Lower leg skin (tissue), 4 donors: ENCODE results near the gene NEURL1. TPM values are rescaled to one million over a fixed set of nuclear protein-coding genes. Genes with fewer than 3 reads are reported as not detected.

Source experiments
- DNase-seq, 2 donors: peaks; one replicate each; pipeline ENCODE4 v3.0.0-alpha.2; 2019; ENCODE audit warnings: low spot score in 2 of 2
- H3K4me3 ChIP-seq: fragments of 200-600 bp; sonication (generic); 2 replicates; pipeline ENCODE4 v1.5.1; 2017; ENCODE audit warnings: mild to moderate bottlenecking, low read depth; ENCODE audit not compliant: poor library complexity, severe bottlenecking
- POLR2A ChIP-seq, 2 donors: fragments of 450-650 bp; IDR thresholded peaks; one replicate each; pipeline ENCODE4 v1.6.1; 2016 to 2017; ENCODE audit warnings: antibody characterized with exemption in 2 of 2, mild to moderate bottlenecking in 1 of 2, moderate library complexity in 1 of 2
- WGBS, 2 donors: methylation state at CpG; one replicate each; pipeline ENCODE4 v1.1.5; 2018; 5-methylcytosine and 5-hydroxymethylcytosine counted together
- intact Hi-C: fragments of 100-400 bp; cut with DNase I; formaldehyde crosslinking; loops from one replicate; pipeline ENCODE4 v1.15.0; 2023; ENCODE audit warnings: low total_unique reads
- total RNA-seq, 4 donors: library from RNA; depleted of rRNA; stranded (reverse); fragments of >200 nt; gene quantifications; one replicate each; pipeline ENCODE4 v1.1.0, GENCODE V29; 2016
- TF ChIP-seq, protein P1 (sequence below), 3 donors: fragments of 450-650 bp; IDR thresholded peaks; one replicate each; pipeline ENCODE4 v1.5.1; 2016; ENCODE audit warnings: antibody characterized with exemption in 3 of 3, mild to moderate bottlenecking in 3 of 3, moderate library complexity in 2 of 3

NEURL1 gene
- total RNA-seq, 4 donors from 2014 or later = 0.13 to 0.23 (median 0.22) TPM; not detected in 1

DNA sequence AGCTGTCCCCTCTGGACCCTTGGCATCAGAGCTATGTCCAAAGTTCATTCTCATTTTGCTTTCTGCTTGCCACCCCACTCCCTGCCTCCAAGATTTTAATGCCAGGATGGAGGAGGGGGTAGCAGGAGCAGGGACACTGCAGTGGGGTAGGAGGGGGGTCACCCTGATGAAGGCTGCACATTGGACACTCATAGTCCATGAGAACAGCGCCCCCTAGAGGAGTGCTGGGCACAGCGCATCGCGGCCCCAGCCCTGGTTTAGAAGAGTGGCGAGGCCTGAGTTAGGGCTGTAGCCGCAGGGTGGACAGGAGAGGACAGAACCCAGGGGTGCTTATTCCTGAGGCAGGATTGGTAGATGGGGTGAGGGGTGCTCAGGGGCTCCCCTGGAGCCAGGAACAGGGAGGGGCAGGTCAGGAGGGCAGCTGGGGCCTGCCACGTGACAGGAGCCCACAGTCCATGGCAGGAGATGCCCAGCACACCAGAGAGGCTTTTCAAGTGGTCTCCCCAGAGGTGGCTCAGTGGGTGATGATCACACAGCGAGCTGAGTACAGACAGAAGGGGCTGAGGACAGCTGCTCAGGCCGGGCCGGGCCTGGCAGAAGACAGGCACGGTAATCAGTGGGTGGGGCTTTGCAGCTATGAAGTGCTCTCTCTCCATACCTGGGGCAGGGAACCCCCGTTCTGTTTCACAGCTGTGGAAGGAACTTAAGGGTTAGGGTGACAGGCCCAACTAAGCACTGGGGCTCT, 71.4 kb downstream of the NEURL1 start:
- no peak overlapping the region for H3K4me3 ChIP-seq
- intact Hi-C loops = no loop called here
- WGBS, 2 donors = 71 to 73% methylated on average over 12 of the region's 12 CpGs
- TF ChIP-seq POLR2A (IDR thresholded peaks at IDR 0.05) = no peak
- TF ChIP-seq, protein P1, sequence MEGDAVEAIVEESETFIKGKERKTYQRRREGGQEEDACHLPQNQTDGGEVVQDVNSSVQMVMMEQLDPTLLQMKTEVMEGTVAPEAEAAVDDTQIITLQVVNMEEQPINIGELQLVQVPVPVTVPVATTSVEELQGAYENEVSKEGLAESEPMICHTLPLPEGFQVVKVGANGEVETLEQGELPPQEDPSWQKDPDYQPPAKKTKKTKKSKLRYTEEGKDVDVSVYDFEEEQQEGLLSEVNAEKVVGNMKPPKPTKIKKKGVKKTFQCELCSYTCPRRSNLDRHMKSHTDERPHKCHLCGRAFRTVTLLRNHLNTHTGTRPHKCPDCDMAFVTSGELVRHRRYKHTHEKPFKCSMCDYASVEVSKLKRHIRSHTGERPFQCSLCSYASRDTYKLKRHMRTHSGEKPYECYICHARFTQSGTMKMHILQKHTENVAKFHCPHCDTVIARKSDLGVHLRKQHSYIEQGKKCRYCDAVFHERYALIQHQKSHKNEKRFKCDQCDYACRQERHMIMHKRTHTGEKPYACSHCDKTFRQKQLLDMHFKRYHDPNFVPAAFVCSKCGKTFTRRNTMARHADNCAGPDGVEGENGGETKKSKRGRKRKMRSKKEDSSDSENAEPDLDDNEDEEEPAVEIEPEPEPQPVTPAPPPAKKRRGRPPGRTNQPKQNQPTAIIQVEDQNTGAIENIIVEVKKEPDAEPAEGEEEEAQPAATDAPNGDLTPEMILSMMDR (IDR thresholded peaks at IDR 0.05) = no peak
- DNase-seq = no peak

DNA sequence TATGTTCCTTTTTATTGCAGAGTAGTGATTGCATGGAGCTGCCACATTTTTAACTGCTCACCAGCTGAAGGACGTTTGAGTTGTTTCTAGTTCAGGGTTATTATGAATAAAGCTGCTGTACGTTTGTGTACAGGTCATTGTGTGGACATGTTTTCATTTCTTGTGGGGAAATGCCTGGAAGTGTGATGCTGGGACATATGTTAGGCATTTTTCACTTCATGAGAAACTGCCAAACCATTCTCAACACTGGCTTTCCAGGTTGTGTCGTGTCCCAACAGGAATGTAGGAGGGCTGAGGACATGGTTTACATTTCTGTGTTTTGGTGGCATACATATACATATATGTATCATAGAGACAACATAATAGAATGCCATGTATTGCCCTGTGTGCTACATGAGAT, 73.0 kb downstream of the NEURL1 start:
- TF ChIP-seq, protein P1 (IDR thresholded peaks at IDR 0.05) = no peak
- no peak for TF ChIP-seq POLR2A (IDR thresholded peaks at IDR 0.05)
- no peak overlapping the region for H3K4me3 ChIP-seq
- DNase-seq = no peak
- WGBS, 2 donors = 26 to 36% methylated on average over 3 of the region's 3 CpGs
- intact Hi-C loops = no loop called here

- no peak overlapping the region for H3K4me3 ChIP-seq
- DNase-seq = no peak
- TF ChIP-seq, protein P1 (IDR thresholded peaks at IDR 0.05) = no peak
- no peak for TF ChIP-seq POLR2A (IDR thresholded peaks at IDR 0.05)
- intact Hi-C loops = no loop called here
- 95 to 96% methylated on average over 5 of the region's 5 CpGs for WGBS, 2 donors
Observed at GRCh38 chr10:103568505-103568904, 75.0 kb downstream of the NEURL1 start.

- no peak overlapping the region for H3K4me3 ChIP-seq
- WGBS, 2 donors = 52 to 58% methylated on average over 5 of the region's 5 CpGs
- no peak for DNase-seq
- intact Hi-C loops = no loop called here
- TF ChIP-seq, protein P1 (IDR thresholded peaks at IDR 0.05) = no peak
- no peak for TF ChIP-seq POLR2A (IDR thresholded peaks at IDR 0.05)
Observed at GRCh38 chr10:103569896-103570295, 76.4 kb downstream of the NEURL1 start.

GRCh38 chr10:103570844-103571655, 77.5 kb downstream of the NEURL1 start:
- intact Hi-C loops = no loop called here

More at GRCh38 chr10:103570844-103571655, 77.5 kb downstream of the NEURL1 start:
- no peak overlapping the region for H3K4me3 ChIP-seq
- DNase-seq = no peak
- WGBS, 2 donors = 88 to 93% methylated on average over 20 to 25 of the region's 28 CpGs
- TF ChIP-seq, protein P1 (IDR thresholded peaks at IDR 0.05) = no peak
- no peak for TF ChIP-seq POLR2A (IDR thresholded peaks at IDR 0.05)
